Astrocyte (in vitro differentiated cells and primary cell): ENCODE results near the gene SELENOO.

Experiments used
- CTCF ChIP-seq: IDR thresholded peaks from 2 replicates; pipeline ENCODE4 v1.5.1; 2011; ENCODE audit warnings: low read depth, mild to moderate bottlenecking, inconsistent platforms, low read length, moderate library complexity; ENCODE audit not compliant: insufficient read depth
- EZH2 ChIP-seq: IDR thresholded peaks from 2 replicates; pipeline ENCODE4 v1.6.1; 2012; ENCODE audit warnings: mild to moderate bottlenecking, low read length, inconsistent platforms; ENCODE audit not compliant: insufficient read depth

DNA sequence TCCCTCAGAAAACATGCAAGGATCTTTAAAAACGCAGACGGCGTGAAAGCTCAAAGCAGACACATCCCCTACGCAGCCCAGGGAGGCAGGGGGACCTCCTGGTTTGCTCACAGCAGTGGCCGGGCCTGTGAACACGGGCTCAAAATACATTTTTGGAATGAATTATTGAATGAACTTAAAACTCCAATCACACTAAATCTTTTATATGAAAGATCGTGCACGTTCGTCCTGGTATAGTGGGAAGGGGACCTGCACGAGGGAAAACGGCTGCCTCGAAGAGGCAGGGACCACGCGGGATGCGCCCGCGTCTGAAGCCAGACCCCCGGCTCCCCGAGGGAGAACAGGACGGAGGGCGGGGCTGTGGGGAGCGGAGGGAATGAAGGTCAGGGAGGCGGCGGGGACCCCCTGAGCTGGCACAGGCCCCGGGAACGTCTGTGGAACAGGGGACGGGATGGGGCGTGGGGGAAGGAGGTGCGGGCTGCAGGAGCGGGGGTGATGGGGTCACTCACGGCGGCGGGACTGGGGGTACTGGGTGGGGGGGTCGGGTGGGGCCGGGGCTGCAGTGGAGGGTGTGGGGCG, 31.5 kb upstream of the SELENOO start:
- TF ChIP-seq CTCF: no peak
- peak; percentile 74 for TF ChIP-seq EZH2
